H1 (cell line): ENCODE results near the gene PTPN13. TPM values are rescaled to one million over a fixed set of nuclear protein-coding genes. Genes with fewer than 3 reads are reported as not detected.

Experiments
- CTBP2 ChIP-seq: IDR thresholded peaks from 2 replicates; pipeline ENCODE4 v1.7.0; 2011; ENCODE audit warnings: borderline replicate concordance, mild to moderate bottlenecking, moderate library complexity, mixed read lengths, low read length; ENCODE audit not compliant: insufficient read depth, insufficient read length
- EP300 ChIP-seq, 2 experiments: IDR thresholded peaks; 1 replicate in 1 of 2; 2 replicates in 1 of 2; pipeline ENCODE4 v1.6.1; 2011 to 2012; ENCODE audit warnings: low read depth in 2 of 2, low read length in 2 of 2, mild to moderate bottlenecking in 2 of 2, borderline replicate concordance in 1 of 2, inconsistent platforms in 1 of 2, moderate library complexity in 1 of 2
- TBP ChIP-seq: IDR thresholded peaks from 2 replicates; pipeline ENCODE4 v1.6.1; 2011; ENCODE audit warnings: low read depth, low read length, improper control_type of control experiment
- polyA plus RNA-seq, 7 experiments: library from polyadenylated mRNA; depleted of rRNA in 3 of 7; stranded (reverse) in 5 of 7; unstranded in 2 of 7; fragments of >200 nt in 5 of 7; fragments of 200-250 nt in 2 of 7; gene quantifications; 1 replicate in 5 of 7; 2 replicates in 1 of 7; 4 replicates in 1 of 7; pipeline versions ENCODE4 v1.2.1 to v1.2.3, GENCODE V29; 2011 to 2013; ENCODE audit warnings: missing spikeins in 2 of 7, mixed read lengths in 2 of 7
- total RNA-seq: library from RNA; stranded (reverse); fragmentation: NEBNext Ultra II Directional; extraction: Animal tissue kit (Norgen Biotek cat#: 25700); gene quantifications from 2 replicates; pipeline ENCODE4 v1.2.1, GENCODE V29; 2021
- TF ChIP-seq, protein P1 (sequence below): fragments of 300-600 bp; sonication (generic); IDR thresholded peaks from 2 replicates; pipeline ENCODE4 v1.7.1; 2012; ENCODE audit warnings: low read length, moderate library complexity, mild to moderate bottlenecking, inconsistent platforms; ENCODE audit not compliant: insufficient replicate concordance

The PTPN13 gene
- total and polyA plus RNA-seq, 2 of the 8 experiments (the other 6 are each of a cell fraction or from before 2014, with no cell fraction given): 12.7 to 57.9 TPM

DNA sequence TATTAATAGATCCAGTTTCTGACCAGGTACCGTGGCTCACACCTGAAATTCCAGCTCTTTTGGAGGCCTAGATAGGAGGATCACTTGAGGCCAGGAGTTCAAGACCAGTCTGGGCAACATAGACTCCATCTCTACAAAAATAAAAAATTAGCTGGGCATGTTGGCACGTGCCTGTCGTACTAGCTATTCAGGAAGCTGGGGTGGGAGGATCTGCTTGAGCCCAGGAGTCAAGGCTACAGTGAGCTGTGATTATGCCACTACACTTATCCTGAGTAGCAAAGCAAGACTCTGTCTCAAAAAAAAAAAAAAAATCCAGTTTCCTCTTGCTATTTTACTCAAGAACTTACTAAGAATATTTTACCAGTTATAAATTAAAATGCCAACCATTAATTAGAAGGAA is 163.4 kb downstream of the PTPN13 start (continued):
- TF ChIP-seq, protein P1, sequence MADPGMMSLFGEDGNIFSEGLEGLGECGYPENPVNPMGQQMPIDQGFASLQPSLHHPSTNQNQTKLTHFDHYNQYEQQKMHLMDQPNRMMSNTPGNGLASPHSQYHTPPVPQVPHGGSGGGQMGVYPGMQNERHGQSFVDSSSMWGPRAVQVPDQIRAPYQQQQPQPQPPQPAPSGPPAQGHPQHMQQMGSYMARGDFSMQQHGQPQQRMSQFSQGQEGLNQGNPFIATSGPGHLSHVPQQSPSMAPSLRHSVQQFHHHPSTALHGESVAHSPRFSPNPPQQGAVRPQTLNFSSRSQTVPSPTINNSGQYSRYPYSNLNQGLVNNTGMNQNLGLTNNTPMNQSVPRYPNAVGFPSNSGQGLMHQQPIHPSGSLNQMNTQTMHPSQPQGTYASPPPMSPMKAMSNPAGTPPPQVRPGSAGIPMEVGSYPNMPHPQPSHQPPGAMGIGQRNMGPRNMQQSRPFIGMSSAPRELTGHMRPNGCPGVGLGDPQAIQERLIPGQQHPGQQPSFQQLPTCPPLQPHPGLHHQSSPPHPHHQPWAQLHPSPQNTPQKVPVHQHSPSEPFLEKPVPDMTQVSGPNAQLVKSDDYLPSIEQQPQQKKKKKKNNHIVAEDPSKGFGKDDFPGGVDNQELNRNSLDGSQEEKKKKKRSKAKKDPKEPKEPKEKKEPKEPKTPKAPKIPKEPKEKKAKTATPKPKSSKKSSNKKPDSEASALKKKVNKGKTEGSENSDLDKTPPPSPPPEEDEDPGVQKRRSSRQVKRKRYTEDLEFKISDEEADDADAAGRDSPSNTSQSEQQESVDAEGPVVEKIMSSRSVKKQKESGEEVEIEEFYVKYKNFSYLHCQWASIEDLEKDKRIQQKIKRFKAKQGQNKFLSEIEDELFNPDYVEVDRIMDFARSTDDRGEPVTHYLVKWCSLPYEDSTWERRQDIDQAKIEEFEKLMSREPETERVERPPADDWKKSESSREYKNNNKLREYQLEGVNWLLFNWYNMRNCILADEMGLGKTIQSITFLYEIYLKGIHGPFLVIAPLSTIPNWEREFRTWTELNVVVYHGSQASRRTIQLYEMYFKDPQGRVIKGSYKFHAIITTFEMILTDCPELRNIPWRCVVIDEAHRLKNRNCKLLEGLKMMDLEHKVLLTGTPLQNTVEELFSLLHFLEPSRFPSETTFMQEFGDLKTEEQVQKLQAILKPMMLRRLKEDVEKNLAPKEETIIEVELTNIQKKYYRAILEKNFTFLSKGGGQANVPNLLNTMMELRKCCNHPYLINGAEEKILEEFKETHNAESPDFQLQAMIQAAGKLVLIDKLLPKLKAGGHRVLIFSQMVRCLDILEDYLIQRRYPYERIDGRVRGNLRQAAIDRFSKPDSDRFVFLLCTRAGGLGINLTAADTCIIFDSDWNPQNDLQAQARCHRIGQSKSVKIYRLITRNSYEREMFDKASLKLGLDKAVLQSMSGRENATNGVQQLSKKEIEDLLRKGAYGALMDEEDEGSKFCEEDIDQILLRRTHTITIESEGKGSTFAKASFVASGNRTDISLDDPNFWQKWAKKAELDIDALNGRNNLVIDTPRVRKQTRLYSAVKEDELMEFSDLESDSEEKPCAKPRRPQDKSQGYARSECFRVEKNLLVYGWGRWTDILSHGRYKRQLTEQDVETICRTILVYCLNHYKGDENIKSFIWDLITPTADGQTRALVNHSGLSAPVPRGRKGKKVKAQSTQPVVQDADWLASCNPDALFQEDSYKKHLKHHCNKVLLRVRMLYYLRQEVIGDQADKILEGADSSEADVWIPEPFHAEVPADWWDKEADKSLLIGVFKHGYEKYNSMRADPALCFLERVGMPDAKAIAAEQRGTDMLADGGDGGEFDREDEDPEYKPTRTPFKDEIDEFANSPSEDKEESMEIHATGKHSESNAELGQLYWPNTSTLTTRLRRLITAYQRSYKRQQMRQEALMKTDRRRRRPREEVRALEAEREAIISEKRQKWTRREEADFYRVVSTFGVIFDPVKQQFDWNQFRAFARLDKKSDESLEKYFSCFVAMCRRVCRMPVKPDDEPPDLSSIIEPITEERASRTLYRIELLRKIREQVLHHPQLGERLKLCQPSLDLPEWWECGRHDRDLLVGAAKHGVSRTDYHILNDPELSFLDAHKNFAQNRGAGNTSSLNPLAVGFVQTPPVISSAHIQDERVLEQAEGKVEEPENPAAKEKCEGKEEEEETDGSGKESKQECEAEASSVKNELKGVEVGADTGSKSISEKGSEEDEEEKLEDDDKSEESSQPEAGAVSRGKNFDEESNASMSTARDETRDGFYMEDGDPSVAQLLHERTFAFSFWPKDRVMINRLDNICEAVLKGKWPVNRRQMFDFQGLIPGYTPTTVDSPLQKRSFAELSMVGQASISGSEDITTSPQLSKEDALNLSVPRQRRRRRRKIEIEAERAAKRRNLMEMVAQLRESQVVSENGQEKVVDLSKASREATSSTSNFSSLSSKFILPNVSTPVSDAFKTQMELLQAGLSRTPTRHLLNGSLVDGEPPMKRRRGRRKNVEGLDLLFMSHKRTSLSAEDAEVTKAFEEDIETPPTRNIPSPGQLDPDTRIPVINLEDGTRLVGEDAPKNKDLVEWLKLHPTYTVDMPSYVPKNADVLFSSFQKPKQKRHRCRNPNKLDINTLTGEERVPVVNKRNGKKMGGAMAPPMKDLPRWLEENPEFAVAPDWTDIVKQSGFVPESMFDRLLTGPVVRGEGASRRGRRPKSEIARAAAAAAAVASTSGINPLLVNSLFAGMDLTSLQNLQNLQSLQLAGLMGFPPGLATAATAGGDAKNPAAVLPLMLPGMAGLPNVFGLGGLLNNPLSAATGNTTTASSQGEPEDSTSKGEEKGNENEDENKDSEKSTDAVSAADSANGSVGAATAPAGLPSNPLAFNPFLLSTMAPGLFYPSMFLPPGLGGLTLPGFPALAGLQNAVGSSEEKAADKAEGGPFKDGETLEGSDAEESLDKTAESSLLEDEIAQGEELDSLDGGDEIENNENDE: no peak
- TF ChIP-seq TBP: no peak
- no peak for TF ChIP-seq CTBP2
- TF ChIP-seq EP300 (IDR thresholded peaks at IDR 0.05; ENCODE audit: borderline replicate concordance in 1 of 2, low read depth in 2 of 2, low read length in 2 of 2): no peak
